Measurements from ENCODE around the gene DNAAF8.

DNA sequence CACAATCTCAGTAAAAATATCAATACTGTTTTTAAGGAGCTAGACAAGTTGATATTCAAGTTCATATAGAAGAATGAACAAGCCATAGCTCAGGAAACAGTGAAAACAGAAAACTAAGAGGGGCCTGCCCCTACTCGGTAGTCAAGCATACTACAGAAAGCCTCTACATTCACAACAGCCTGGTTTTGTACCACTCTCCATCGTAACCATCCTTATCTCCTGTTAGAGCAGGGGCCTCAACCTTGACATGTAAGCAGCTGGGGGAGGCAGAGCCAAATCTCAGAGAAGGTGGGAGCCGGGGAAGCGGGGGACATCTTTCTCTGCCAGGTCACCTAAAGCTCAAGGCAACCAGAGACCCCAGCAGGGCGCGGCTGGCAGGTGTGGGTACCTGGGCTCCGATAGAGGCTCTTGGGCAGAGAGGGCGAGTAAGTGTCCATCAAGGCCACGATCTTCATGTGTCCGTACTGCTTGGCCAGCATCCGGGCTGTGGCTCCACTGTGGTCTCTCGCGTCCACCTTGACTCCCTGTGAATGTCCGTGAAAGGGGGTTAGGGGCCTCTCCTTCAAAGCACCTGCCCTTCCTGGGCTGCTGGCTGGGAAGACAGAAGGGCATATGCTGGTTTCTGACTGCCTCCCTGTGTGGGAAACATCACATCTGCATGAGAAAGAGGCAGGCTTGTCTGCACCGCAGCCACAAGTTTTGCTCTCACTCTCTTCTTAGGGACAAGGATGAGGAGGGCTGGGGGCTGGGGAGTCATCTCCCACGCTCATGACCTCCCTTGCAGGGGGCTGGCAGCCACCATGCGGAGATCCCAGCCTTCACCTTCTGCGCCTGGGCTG lies 20.5 kb upstream of the DNAAF8 start:
- TF ChIP-seq, protein P1, sequence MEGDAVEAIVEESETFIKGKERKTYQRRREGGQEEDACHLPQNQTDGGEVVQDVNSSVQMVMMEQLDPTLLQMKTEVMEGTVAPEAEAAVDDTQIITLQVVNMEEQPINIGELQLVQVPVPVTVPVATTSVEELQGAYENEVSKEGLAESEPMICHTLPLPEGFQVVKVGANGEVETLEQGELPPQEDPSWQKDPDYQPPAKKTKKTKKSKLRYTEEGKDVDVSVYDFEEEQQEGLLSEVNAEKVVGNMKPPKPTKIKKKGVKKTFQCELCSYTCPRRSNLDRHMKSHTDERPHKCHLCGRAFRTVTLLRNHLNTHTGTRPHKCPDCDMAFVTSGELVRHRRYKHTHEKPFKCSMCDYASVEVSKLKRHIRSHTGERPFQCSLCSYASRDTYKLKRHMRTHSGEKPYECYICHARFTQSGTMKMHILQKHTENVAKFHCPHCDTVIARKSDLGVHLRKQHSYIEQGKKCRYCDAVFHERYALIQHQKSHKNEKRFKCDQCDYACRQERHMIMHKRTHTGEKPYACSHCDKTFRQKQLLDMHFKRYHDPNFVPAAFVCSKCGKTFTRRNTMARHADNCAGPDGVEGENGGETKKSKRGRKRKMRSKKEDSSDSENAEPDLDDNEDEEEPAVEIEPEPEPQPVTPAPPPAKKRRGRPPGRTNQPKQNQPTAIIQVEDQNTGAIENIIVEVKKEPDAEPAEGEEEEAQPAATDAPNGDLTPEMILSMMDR (IDR thresholded peaks at IDR 0.05 in 4 of 5, conservative IDR thresholded peaks at IDR 0.05 in 1 of 5): no peak
- no peak for TF ChIP-seq POLR2A (IDR thresholded peaks at IDR 0.05)

Data from gastrocnemius medialis (tissue), 4 donors.